ENCODE data around the gene APLN.

Gene APLN

DNA sequence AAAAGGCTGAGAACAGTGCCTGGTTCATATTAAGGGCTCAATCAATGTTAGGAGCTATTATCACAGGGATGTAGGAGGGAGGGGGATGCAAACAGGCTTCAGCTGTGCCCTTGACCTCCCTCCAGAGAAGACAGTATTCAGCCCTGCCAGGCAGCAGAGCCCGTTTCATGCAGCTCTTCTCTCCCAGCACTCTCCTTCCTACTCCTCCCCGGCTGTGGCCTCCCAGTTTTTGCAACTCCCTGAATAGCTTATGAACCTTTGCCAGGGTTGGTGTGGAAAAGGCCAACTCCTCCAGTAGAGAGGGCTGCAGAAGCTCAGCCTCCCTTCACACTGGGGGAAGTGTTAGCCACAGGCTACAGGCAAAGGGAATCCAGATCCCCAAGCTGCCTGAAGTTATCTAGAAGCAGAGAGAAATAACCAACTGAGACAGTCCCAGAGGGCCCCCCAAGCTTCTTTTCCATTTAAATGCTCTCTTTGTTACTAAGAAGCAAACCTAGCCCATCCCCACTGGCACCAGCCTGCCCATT, 31.7 kb upstream of the APLN start:
- no peaks in the 10 kb centered on the region for H3K36me3 Mint-ChIP-seq (ENCODE audit: low read depth)
- H3K9me3 Mint-ChIP-seq, result no peaks in the 10 kb centered on the region
- no peak overlapping the region for H3K27ac Mint-ChIP-seq
- H3K27me3 Mint-ChIP-seq (ENCODE audit: low read depth), result no peaks in the 10 kb centered on the region
- H3K4me1 Mint-ChIP-seq (ENCODE audit: low read depth), result no peaks in the 10 kb centered on the region
- H3K4me3 Mint-ChIP-seq, result no peak overlapping the region

- H3K9me3 Mint-ChIP-seq, result no peaks in the 10 kb centered on the region
- H3K4me1 Mint-ChIP-seq (ENCODE audit: low read depth), result peaks cover 6% of the 10 kb centered on the region
- no peak overlapping the region for H3K27ac Mint-ChIP-seq
- H3K36me3 Mint-ChIP-seq (ENCODE audit: low read depth), result no peaks in the 10 kb centered on the region
- no peak overlapping the region for H3K4me3 Mint-ChIP-seq
- no peaks in the 10 kb centered on the region for H3K27me3 Mint-ChIP-seq (ENCODE audit: low read depth)
Observed at GRCh38 chrX:129682979-129683378, 28.2 kb upstream of the APLN start.

- Mint-ChIP-seq H3K36me3 (ENCODE audit: low read depth) (no peaks in the 10 kb centered on the region), H3K9me3 (no peaks in the 10 kb centered on the region), H3K27me3 (ENCODE audit: low read depth) (peaks cover 9% of the 10 kb centered on the region), H3K4me3 (no peak overlapping the region), H3K27ac (no peak overlapping the region), H3K4me1 (ENCODE audit: low read depth) (peaks cover 9% of the 10 kb centered on the region)
Observed at GRCh38 chrX:129679901-129680300, 25.1 kb upstream of the APLN start.

DNA sequence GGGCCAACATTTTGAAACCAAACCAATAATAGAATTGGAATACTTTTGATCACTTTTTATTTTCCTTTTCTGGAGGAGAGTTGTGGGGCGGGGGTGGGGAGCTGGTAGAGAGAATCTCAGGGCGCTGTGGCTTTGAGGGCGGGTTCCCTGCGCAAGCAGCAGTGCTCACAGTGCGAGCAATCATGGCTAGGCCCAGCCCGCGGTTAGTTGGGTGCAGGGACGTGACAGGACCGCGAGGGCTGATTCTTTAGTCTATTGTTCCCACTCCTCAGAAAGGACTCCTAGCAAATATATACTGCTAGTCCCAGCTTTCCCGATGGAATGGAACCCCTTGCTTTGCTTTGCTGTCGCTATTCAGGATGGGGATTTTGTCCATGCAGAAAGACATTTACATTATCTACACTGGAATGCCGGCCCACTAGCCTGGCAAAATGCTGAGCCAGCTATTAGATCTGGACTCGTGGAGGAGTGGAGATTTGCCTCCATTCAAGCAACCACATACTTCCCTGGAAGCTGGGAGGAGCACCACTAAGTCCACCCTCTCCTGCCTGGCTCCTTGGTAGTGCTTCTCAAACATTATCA, 23.9 kb upstream of the APLN start:
- H3K9me3 Mint-ChIP-seq, result no peaks in the 10 kb centered on the region
- peaks cover 21% of the 10 kb centered on the region for H3K27me3 Mint-ChIP-seq (ENCODE audit: low read depth)
- H3K4me3 Mint-ChIP-seq, result peak overlapping the region; percentile 56
- no peaks in the 10 kb centered on the region for H3K36me3 Mint-ChIP-seq (ENCODE audit: low read depth)
- H3K27ac Mint-ChIP-seq, result no peak overlapping the region
- peaks cover 9% of the 10 kb centered on the region for H3K4me1 Mint-ChIP-seq (ENCODE audit: low read depth)

- Mint-ChIP-seq H3K27me3 (ENCODE audit: low read depth) (peaks cover 60% of the 10 kb centered on the region), H3K36me3 (ENCODE audit: low read depth) (no peaks in the 10 kb centered on the region), H3K4me3 (no peak overlapping the region), H3K27ac (no peak overlapping the region), H3K9me3 (peaks cover 7% of the 10 kb centered on the region), H3K4me1 (ENCODE audit: low read depth) (peaks cover 2% of the 10 kb centered on the region)
Observed at GRCh38 chrX:129667412-129667811, 12.7 kb upstream of the APLN start.

DNA sequence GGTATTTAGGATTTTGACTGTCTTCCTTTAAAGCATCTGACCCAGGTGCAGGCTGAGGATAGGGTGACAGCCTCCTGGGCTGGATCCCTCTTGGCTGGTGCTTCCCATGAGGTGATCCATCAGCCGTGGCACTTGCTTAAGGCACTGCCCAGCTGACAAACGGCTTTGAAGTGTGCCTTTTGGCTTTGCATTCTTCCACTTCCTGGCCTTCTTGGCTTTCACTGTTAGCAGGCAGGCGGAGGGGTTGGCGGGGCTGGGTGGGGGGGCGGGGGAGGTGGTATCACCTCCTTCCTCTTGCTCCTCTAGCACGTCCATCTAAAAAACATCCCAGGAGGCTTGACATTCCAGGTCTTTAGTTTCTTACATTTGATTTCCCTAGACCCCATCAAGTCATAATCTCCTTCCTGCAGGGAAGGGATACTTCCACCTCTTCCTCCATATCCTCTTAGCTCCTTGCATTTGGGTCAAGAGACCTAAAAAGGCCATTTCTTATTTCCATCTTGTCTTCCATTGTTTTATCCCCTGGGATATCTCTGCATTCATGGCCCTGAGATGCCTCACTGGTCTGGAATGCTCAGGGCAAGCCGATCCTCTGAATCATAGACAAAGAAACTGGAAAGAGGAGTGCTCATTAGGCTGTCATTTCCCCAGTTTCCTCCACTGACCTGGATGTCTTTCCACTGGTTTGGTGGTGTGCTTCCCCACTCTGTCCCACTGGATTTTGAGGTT, 11.3 kb upstream of the APLN start:
- Mint-ChIP-seq H3K27me3 (ENCODE audit: low read depth) (peaks cover 65% of the 10 kb centered on the region), H3K27ac (no peak overlapping the region)

GRCh38 chrX:129663171-129663570, 8.4 kb upstream of the APLN start:
- no peaks in the 10 kb centered on the region for H3K36me3 Mint-ChIP-seq (ENCODE audit: low read depth)
- no peaks in the 10 kb centered on the region for H3K4me1 Mint-ChIP-seq (ENCODE audit: low read depth)
- H3K4me3 Mint-ChIP-seq, result no peak overlapping the region
- peaks cover 51% of the 10 kb centered on the region for H3K27me3 Mint-ChIP-seq (ENCODE audit: low read depth)
- no peak overlapping the region for H3K27ac Mint-ChIP-seq
- H3K9me3 Mint-ChIP-seq, result peaks cover 5% of the 10 kb centered on the region

More for the DNA sequence above, 11.3 kb upstream of the APLN start:
- peaks cover 7% of the 10 kb centered on the region for H3K9me3 Mint-ChIP-seq
- no peak overlapping the region for H3K4me3 Mint-ChIP-seq
- peaks cover 2% of the 10 kb centered on the region for H3K4me1 Mint-ChIP-seq (ENCODE audit: low read depth)
- H3K36me3 Mint-ChIP-seq (ENCODE audit: low read depth), result no peaks in the 10 kb centered on the region

DNA sequence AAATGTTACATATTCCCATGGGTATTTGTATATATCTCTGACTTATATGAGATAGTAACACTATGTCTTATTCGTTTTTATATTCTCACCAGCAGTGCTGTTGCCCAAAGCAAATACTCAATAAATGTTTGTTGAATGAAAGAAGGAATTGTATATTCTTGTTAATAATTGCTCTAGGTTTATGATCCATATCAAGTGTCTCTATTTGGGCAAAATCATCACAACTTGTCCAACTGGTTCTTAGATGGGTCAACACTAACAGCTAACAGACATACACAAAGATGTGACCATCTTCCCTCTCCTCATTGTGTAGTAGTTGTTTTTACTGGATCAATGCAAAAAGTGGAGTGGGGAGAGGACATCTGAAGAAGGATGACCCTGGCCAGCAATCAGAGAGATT, 6.6 kb upstream of the APLN start:
- Mint-ChIP-seq H3K36me3 (ENCODE audit: low read depth) (no peaks in the 10 kb centered on the region), H3K27ac (no peak overlapping the region), H3K4me1 (ENCODE audit: low read depth) (no peaks in the 10 kb centered on the region), H3K4me3 (no peak overlapping the region), H3K9me3 (no peaks in the 10 kb centered on the region), H3K27me3 (ENCODE audit: low read depth) (peaks cover 41% of the 10 kb centered on the region)

DNA sequence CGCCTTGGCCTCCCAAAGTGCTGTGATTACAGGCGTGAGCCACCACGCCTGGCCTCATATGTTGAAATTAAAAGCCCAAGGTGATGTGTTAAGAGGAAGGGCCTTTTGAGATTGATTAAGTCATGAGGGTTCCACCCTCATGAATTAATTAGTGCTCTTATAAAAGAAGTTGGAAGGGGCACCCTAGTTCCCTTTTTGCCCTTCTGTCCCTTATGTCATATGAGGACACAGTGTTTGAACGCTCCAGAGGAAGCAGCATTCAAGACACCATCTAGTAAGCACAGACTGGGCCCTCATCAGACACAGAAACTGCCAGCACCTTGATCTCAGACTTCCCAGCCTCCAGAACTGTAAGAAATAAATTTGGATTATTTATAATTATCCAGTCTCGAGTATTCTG, 5.1 kb upstream of the APLN start:
- H3K4me3 Mint-ChIP-seq, result no peak overlapping the region
- no peak overlapping the region for H3K27ac Mint-ChIP-seq
- H3K4me1 Mint-ChIP-seq (ENCODE audit: low read depth), result peaks cover 2% of the 10 kb centered on the region
- H3K36me3 Mint-ChIP-seq (ENCODE audit: low read depth), result no peaks in the 10 kb centered on the region
- H3K27me3 Mint-ChIP-seq (ENCODE audit: low read depth), result peaks cover 39% of the 10 kb centered on the region
- no peaks in the 10 kb centered on the region for H3K9me3 Mint-ChIP-seq

DNA sequence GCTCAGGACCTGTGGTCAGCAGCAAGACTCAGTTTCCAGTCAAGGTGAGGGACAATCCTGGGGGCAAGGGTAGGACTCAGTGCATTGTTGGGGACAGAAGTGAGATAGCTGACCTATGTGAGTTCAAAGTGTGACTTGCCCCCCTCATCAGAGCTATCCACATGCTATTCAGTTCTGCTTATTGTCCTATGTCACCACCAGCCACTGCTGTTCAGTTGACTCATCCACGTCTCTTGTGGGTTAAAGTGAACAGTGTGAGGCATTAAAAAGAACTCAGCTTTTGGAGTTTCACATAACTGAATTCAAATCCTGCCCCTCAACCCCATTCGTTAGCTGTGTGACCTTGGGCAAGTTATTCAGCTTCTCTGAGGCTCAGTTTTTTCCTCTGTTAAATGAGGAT, 4.4 kb upstream of the APLN start:
- H3K4me1 Mint-ChIP-seq (ENCODE audit: low read depth), result peaks cover 2% of the 10 kb centered on the region
- no peak overlapping the region for H3K27ac Mint-ChIP-seq

DNA sequence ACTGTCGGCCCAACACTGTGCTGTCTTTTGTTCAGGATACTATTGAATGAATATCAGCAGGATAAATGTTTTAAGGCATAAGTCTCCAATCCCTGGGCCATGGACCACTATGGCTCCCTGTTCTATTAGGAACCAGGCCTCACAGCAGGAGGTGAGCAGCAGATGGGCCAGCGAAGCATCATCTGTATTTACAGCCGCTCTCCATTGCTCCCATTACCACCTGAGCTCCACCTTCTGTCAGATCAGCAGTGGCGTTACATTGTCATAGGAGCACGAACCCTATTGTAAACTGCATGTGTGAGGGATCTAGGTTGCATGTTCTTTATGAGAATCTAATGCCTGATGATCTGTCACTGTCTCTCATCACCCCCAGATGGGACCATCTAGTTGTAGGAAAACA, 3.7 kb upstream of the APLN start:
- H3K36me3 Mint-ChIP-seq (ENCODE audit: low read depth), result no peaks in the 10 kb centered on the region
- no peak overlapping the region for H3K4me3 Mint-ChIP-seq
- no peak overlapping the region for H3K27ac Mint-ChIP-seq
- peaks cover 33% of the 10 kb centered on the region for H3K27me3 Mint-ChIP-seq (ENCODE audit: low read depth)
- no peaks in the 10 kb centered on the region for H3K9me3 Mint-ChIP-seq
- H3K4me1 Mint-ChIP-seq (ENCODE audit: low read depth), result peaks cover 2% of the 10 kb centered on the region

More for the DNA sequence above, 4.4 kb upstream of the APLN start:
- H3K4me3 Mint-ChIP-seq, result no peak overlapping the region
- peaks cover 37% of the 10 kb centered on the region for H3K27me3 Mint-ChIP-seq (ENCODE audit: low read depth)
- H3K9me3 Mint-ChIP-seq, result no peaks in the 10 kb centered on the region
- H3K36me3 Mint-ChIP-seq (ENCODE audit: low read depth), result no peaks in the 10 kb centered on the region

DNA sequence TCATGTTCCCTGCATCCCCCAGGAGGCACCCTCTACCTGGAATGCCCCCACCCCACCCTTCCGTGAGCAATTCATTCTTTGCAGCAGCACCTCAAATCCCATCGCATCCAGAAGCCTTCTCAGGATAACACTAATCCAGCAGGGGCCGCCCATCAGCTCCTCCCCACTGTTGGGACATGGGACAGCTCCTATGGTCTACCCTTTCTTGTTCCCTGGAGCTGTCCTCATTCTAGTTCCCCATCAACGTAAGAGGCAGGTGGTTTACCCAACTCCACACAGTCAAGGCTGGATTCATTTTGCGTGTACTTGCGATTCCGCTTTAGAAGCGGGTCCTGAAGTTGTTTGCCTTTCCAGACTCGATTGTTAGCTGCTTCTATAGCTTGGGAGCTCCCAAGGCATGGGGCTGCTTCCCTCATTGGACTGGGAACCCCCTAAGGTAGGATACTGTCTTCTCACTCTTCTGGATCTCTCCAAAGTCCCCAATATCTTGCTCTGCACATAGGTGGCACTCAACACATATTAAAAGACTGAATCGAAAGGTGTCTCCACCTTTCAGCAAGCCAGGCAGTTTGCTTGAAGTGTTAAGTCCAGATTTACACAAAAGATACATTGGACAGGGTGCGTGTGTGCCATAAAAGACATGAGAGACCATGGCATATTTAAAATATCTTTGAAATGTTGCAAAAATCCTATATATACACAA, 942 bp upstream of the APLN start:
- Mint-ChIP-seq H3K27ac (no peak overlapping the region), H3K4me3 (peak overlapping the region; percentile 60), H3K36me3 (ENCODE audit: low read depth) (no peaks in the 10 kb centered on the region), H3K9me3 (no peaks in the 10 kb centered on the region), H3K27me3 (ENCODE audit: low read depth) (peaks cover 27% of the 10 kb centered on the region), H3K4me1 (ENCODE audit: low read depth) (peaks cover 2% of the 10 kb centered on the region)

DNA sequence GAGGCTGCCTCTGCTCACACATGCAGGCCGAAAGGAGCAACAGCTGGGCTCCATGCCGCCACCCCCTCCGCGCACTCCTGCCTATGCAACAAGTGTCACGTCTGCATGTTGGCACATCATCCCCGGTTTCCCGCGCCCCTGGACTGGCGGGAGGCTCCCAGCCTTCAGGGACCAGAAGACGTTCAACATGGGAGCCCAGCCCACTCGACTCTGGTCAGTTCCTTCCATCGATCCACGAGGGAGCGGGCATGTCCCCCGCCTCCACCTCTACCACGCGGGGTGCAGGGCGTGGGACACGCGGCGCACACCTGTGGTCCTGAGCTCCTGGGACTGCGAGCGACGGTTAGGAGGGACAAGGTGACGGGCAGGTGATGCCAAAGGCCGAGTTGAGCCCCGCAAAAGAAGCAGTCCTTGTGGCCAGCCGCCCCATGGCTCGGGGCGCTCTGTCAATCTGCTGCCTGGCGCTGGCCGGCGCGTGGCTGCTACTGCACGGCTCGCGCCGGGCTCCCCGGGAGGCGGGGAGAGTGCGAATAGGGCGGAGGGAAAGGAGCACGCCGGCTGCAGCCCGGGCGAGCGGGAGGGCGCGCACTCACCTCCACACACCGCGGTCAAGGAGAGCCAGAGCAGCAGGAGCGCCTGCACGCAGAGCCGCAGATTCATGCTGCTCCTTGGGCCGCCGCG, 645 bp downstream of the APLN start:
- H3K4me3 Mint-ChIP-seq, result peak overlapping the region; percentile 48
- no peak overlapping the region for H3K27ac Mint-ChIP-seq
- H3K27me3 Mint-ChIP-seq (ENCODE audit: low read depth), result peaks cover 27% of the 10 kb centered on the region
- no peaks in the 10 kb centered on the region for H3K36me3 Mint-ChIP-seq (ENCODE audit: low read depth)
- no peaks in the 10 kb centered on the region for H3K9me3 Mint-ChIP-seq
- peaks cover 2% of the 10 kb centered on the region for H3K4me1 Mint-ChIP-seq (ENCODE audit: low read depth)

DNA sequence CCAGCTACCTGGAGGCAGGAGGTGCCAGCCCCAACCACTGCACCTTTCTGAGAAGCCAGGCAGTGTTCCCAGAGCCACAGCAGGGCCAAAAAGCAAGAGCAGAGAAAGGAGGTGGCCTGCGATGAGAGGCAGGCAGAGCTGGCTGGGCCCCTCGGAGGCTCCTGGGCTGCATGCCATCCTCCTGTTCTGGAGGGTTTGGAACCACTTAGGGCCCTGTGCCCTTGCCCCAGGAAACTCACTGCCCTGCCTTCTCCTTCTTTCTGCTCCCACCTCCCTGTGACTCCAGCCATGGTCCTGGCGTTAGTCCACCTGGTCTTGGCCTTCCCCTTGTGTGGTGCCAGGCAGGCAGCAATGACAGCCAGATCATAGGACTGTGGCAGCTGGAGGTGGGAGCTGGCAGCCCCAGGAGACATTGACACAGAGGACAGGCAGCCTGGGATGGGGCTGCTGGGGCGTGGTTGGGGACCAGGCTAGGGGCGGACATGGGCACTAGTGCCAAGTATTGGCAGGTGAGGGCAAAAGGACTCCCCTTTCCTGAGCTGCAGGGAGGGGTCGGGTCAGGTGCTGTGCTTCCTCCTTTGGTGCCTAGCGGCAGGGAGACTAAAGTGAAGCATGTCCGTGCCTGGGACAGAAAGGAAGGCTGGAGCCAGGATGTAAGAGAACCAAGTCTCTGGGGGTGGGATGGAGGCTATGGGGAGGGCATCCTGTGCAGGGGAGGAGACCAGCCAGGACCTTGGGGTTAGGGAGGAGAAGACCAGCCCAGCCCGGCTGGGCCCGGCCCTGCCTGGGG, 1.4 kb downstream of the APLN start:
- Mint-ChIP-seq H3K4me3 (peak overlapping the region; percentile 21), H3K4me1 (ENCODE audit: low read depth) (peaks cover 2% of the 10 kb centered on the region), H3K9me3 (no peaks in the 10 kb centered on the region), H3K27ac (no peak overlapping the region), H3K27me3 (ENCODE audit: low read depth) (peaks cover 27% of the 10 kb centered on the region), H3K36me3 (ENCODE audit: low read depth) (no peaks in the 10 kb centered on the region)

All from T-helper 1 cell treated with Interleukin-12 subunit alpha and Interleukin-12 subunit beta and Interleukin-4 antibody, amounts not matched to agents 30 μg/mL and 1 μg/mL, for 36 hours (primary cell).